SJSA1 (cell line): Measurements from ENCODE around the gene FOXP4. TPM values are rescaled to one million over a fixed set of nuclear protein-coding genes. Genes with fewer than 3 reads are reported as not detected.

Experiments
- DNase-seq, 2 experiments: peaks; one replicate each; pipeline ENCODE4 v3.0.0-alpha.2; 2015 to 2020; ENCODE audit warnings: low spot score in 2 of 2, low read depth in 1 of 2
- H3K27ac ChIP-seq: fragments of 250-450 bp; sonication (Bioruptor Pico); 2 replicates; pipeline ENCODE4 v1.5.1; 2020; ENCODE audit warnings: mild to moderate bottlenecking, moderate library complexity
- H3K27me3 ChIP-seq: fragments of 250-450 bp; sonication (Bioruptor Pico); replicated peaks from 2 replicates; pipeline ENCODE4 v1.5.1; 2020; ENCODE audit warnings: mild to moderate bottlenecking, moderate library complexity
- H3K36me3 ChIP-seq: fragments of 250-450 bp; sonication (Bioruptor Pico); 2 replicates; pipeline ENCODE4 v1.5.1; 2020; ENCODE audit warnings: mild to moderate bottlenecking
- H3K4me1 ChIP-seq: fragments of 250-450 bp; sonication (Bioruptor Pico); replicated peaks from 2 replicates; pipeline ENCODE4 v1.6.1; 2021; ENCODE audit warnings: mild to moderate bottlenecking
- H3K4me3 ChIP-seq: fragments of 250-450 bp; sonication (Bioruptor Pico); 2 replicates; pipeline ENCODE4 v1.5.1; 2020; ENCODE audit warnings: mild to moderate bottlenecking
- H3K9me3 ChIP-seq: fragments of 250-450 bp; sonication (Bioruptor Pico); replicated peaks from 2 replicates; pipeline ENCODE4 v1.5.1; 2020; ENCODE audit warnings: mild to moderate bottlenecking
- total RNA-seq: library from RNA; depleted of rRNA; stranded (reverse); fragments of >200 nt; shearing (Covaris generic); gene quantifications from 2 replicates; pipeline ENCODE4 v1.2.3, GENCODE V29; 2014

FOXP4 gene
- total RNA-seq, 1 experiment from 2014 or later: 5.1 TPM

- no peaks in the 10 kb centered on the region for H3K9me3 ChIP-seq
- no peaks in the 10 kb centered on the region for H3K27me3 ChIP-seq
- peaks cover 13% of the 10 kb centered on the region for H3K4me1 ChIP-seq
- DNase-seq: no peak
- no peak overlapping the region for H3K4me3 ChIP-seq
- H3K36me3 ChIP-seq: peaks cover 70% of the 10 kb centered on the region
- H3K27ac ChIP-seq: no peak overlapping the region
Observed at GRCh38 chr6:41594766-41595165, 48.6 kb downstream of the FOXP4 start.

GRCh38 chr6:41595166-41595565 lies 49.0 kb downstream of the FOXP4 start:
- Histone ChIP-seq H3K9me3 (no peaks in the 10 kb centered on the region), H3K27me3 (no peaks in the 10 kb centered on the region), H3K27ac (no peak overlapping the region), H3K36me3 (peaks cover 72% of the 10 kb centered on the region), H3K4me1 (peaks cover 17% of the 10 kb centered on the region), H3K4me3 (no peak overlapping the region)
- DNase-seq: no peak

- H3K27ac ChIP-seq: no peak overlapping the region
- no peak for DNase-seq
- H3K9me3 ChIP-seq: no peaks in the 10 kb centered on the region
- H3K36me3 ChIP-seq: peaks cover 63% of the 10 kb centered on the region
- no peak overlapping the region for H3K4me3 ChIP-seq
- no peaks in the 10 kb centered on the region for H3K27me3 ChIP-seq
- peaks cover 27% of the 10 kb centered on the region for H3K4me1 ChIP-seq
Observed at GRCh38 chr6:41596096-41596685, 50.0 kb downstream of the FOXP4 start.

GRCh38 chr6:41596807-41597206 lies 50.6 kb downstream of the FOXP4 start:
- peaks cover 57% of the 10 kb centered on the region for H3K36me3 ChIP-seq
- H3K4me1 ChIP-seq: peaks cover 33% of the 10 kb centered on the region
- H3K4me3 ChIP-seq: no peak overlapping the region
- no peaks in the 10 kb centered on the region for H3K9me3 ChIP-seq
- H3K27me3 ChIP-seq: no peaks in the 10 kb centered on the region
- DNase-seq: no peak
- no peak overlapping the region for H3K27ac ChIP-seq

- DNase-seq: no peak
- Histone ChIP-seq H3K4me3 (no peak overlapping the region), H3K27ac (no peak overlapping the region), H3K27me3 (no peaks in the 10 kb centered on the region), H3K4me1 (peaks cover 36% of the 10 kb centered on the region), H3K9me3 (no peaks in the 10 kb centered on the region), H3K36me3 (peaks cover 52% of the 10 kb centered on the region)
Observed at GRCh38 chr6:41597246-41598000, 51.2 kb downstream of the FOXP4 start.

GRCh38 chr6:41598670-41599014 lies 52.5 kb downstream of the FOXP4 start:
- Histone ChIP-seq H3K27me3 (no peaks in the 10 kb centered on the region), H3K4me3 (no peak overlapping the region), H3K9me3 (no peaks in the 10 kb centered on the region), H3K27ac (no peak overlapping the region), H3K4me1 (peaks cover 46% of the 10 kb centered on the region), H3K36me3 (peaks cover 43% of the 10 kb centered on the region)
- DNase-seq: no peak

- Histone ChIP-seq H3K27me3 (no peaks in the 10 kb centered on the region), H3K4me3 (no peak overlapping the region), H3K4me1 (peaks cover 46% of the 10 kb centered on the region), H3K27ac (no peak overlapping the region), H3K36me3 (peaks cover 43% of the 10 kb centered on the region), H3K9me3 (no peaks in the 10 kb centered on the region)
- no peak for DNase-seq
Observed at GRCh38 chr6:41599015-41599851, 53.1 kb downstream of the FOXP4 start.

GRCh38 chr6:41599852-41600445 lies 53.8 kb downstream of the FOXP4 start:
- peak in 1 of 2 experiments; percentile 38 for DNase-seq
- peaks cover 38% of the 10 kb centered on the region for H3K36me3 ChIP-seq
- H3K27me3 ChIP-seq: no peaks in the 10 kb centered on the region
- no peaks in the 10 kb centered on the region for H3K9me3 ChIP-seq
- H3K27ac ChIP-seq: no peak overlapping the region
- peaks cover 46% of the 10 kb centered on the region for H3K4me1 ChIP-seq
- no peak overlapping the region for H3K4me3 ChIP-seq

- no peak overlapping the region for H3K4me3 ChIP-seq
- H3K27ac ChIP-seq: no peak overlapping the region
- H3K36me3 ChIP-seq: peaks cover 35% of the 10 kb centered on the region
- no peaks in the 10 kb centered on the region for H3K27me3 ChIP-seq
- DNase-seq: no peak
- no peaks in the 10 kb centered on the region for H3K9me3 ChIP-seq
- peaks cover 46% of the 10 kb centered on the region for H3K4me1 ChIP-seq
Observed at GRCh38 chr6:41600499-41601247, 54.5 kb downstream of the FOXP4 start.

GRCh38 chr6:41601248-41601549 lies 55.0 kb downstream of the FOXP4 start:
- Histone ChIP-seq H3K36me3 (peaks cover 31% of the 10 kb centered on the region), H3K4me3 (no peak overlapping the region), H3K4me1 (peaks cover 46% of the 10 kb centered on the region), H3K27ac (no peak overlapping the region), H3K27me3 (no peaks in the 10 kb centered on the region), H3K9me3 (no peaks in the 10 kb centered on the region)
- no peak for DNase-seq

GRCh38 chr6:41602422-41602743 lies 56.2 kb downstream of the FOXP4 start:
- no peak overlapping the region for H3K27ac ChIP-seq
- no peak overlapping the region for H3K4me3 ChIP-seq
- no peak for DNase-seq

GRCh38 chr6:41602864-41603608 lies 56.9 kb downstream of the FOXP4 start:
- Histone ChIP-seq H3K9me3 (no peaks in the 10 kb centered on the region), H3K4me3 (no peak overlapping the region), H3K36me3 (peaks cover 17% of the 10 kb centered on the region), H3K4me1 (peaks cover 46% of the 10 kb centered on the region), H3K27ac (no peak overlapping the region), H3K27me3 (no peaks in the 10 kb centered on the region)
- DNase-seq: peak; percentile 83 to 84

More at GRCh38 chr6:41602422-41602743, 56.2 kb downstream of the FOXP4 start:
- Histone ChIP-seq H3K9me3 (no peaks in the 10 kb centered on the region), H3K36me3 (peaks cover 19% of the 10 kb centered on the region), H3K27me3 (no peaks in the 10 kb centered on the region), H3K4me1 (peaks cover 46% of the 10 kb centered on the region)

- Histone ChIP-seq H3K27ac (no peak overlapping the region), H3K4me3 (no peak overlapping the region), H3K27me3 (no peaks in the 10 kb centered on the region), H3K9me3 (no peaks in the 10 kb centered on the region), H3K4me1 (peaks cover 44% of the 10 kb centered on the region), H3K36me3 (peaks cover 9% of the 10 kb centered on the region)
- no peak for DNase-seq
Observed at GRCh38 chr6:41604006-41604405, 57.8 kb downstream of the FOXP4 start.
